HFFc6 (cell line): ENCODE measurements around the gene ACSS1. TPM values are rescaled to one million over a fixed set of nuclear protein-coding genes. Genes with fewer than 3 reads are reported as not detected.

Experiments
- DNase-seq: peaks from one replicate; pipeline ENCODE4 v3.0.0-alpha.2; 2018
- H3K27ac Mint-ChIP-seq: 2 replicates; pipeline ENCODE4 v1.8.0; 2020; ENCODE audit warnings: mild to moderate bottlenecking, mixed read lengths
- H3K27me3 Mint-ChIP-seq: 2 replicates; pipeline ENCODE4 v1.8.0; 2021; ENCODE audit warnings: mild to moderate bottlenecking, moderate library complexity, mixed read lengths; ENCODE audit not compliant: insufficient read depth
- H3K36me3 Mint-ChIP-seq: 2 replicates; pipeline ENCODE4 v1.8.0; 2021; ENCODE audit warnings: low read depth, mixed read lengths
- H3K4me1 Mint-ChIP-seq: 2 replicates; pipeline ENCODE4 v1.8.0; 2020; ENCODE audit warnings: low read depth, mixed read lengths
- H3K4me3 Mint-ChIP-seq: 2 replicates; pipeline ENCODE4 v1.8.0; 2020; ENCODE audit warnings: mild to moderate bottlenecking, moderate library complexity, mixed read lengths
- H3K9me3 Mint-ChIP-seq: 2 replicates; pipeline ENCODE4 v1.8.0; 2020; ENCODE audit warnings: mild to moderate bottlenecking, mixed read lengths
- CTCF ChIP-seq: fragments of 200-600 bp; sonication (generic); IDR thresholded peaks from 2 replicates; pipeline ENCODE4 v1.5.0; 2021; ENCODE audit warnings: antibody characterized with exemption, mild to moderate bottlenecking
- total RNA-seq, 6 experiments: library from RNA; stranded (reverse); fragmentation: NEBNext Ultra II Directional; extraction: Animal tissue kit (Norgen Biotek cat#: 25700); gene quantifications; 2 replicates in 1 of 6; 3 replicates in 5 of 6; pipeline ENCODE4 v1.2.3, GENCODE V29; 2021

ACSS1 gene
- total RNA-seq, 6 experiments from 2014 or later: 0.80 to 1.4 (median 1.2) TPM

- no peak overlapping the region for H3K4me3 Mint-ChIP-seq
- no peak overlapping the region for H3K27ac Mint-ChIP-seq
- H3K9me3 Mint-ChIP-seq: no peaks in the 10 kb centered on the region
- DNase-seq: no peak
- no peak for TF ChIP-seq CTCF
- H3K4me1 Mint-ChIP-seq: peaks cover 3% of the 10 kb centered on the region
- peaks cover 14% of the 10 kb centered on the region for H3K27me3 Mint-ChIP-seq
- H3K36me3 Mint-ChIP-seq: no peaks in the 10 kb centered on the region
These were observed 12.6 kb downstream of the ACSS1 start for GRCh38 chr20:25045343-25045712.

GRCh38 chr20:25044660-25045342, 13.1 kb downstream of the ACSS1 start:
- TF ChIP-seq CTCF: no peak
- peaks cover 8% of the 10 kb centered on the region for H3K4me1 Mint-ChIP-seq
- H3K27me3 Mint-ChIP-seq: peaks cover 10% of the 10 kb centered on the region
- no peak overlapping the region for H3K4me3 Mint-ChIP-seq
- no peak for DNase-seq
- H3K9me3 Mint-ChIP-seq: no peaks in the 10 kb centered on the region
- H3K36me3 Mint-ChIP-seq: no peaks in the 10 kb centered on the region
- H3K27ac Mint-ChIP-seq: no peak overlapping the region

GRCh38 chr20:25044261-25044560, 13.7 kb downstream of the ACSS1 start:
- no peak for TF ChIP-seq CTCF
- no peaks in the 10 kb centered on the region for H3K9me3 Mint-ChIP-seq
- H3K27me3 Mint-ChIP-seq: peaks cover 8% of the 10 kb centered on the region; the same call in 1 of the 2 replicates
- no peak for DNase-seq
- H3K4me1 Mint-ChIP-seq: peaks cover 13% of the 10 kb centered on the region
- H3K36me3 Mint-ChIP-seq: no peaks in the 10 kb centered on the region
- H3K4me3 Mint-ChIP-seq: no peak overlapping the region
- H3K27ac Mint-ChIP-seq: no peak overlapping the region

GRCh38 chr20:25043499-25044260, 14.3 kb downstream of the ACSS1 start:
- no peak for TF ChIP-seq CTCF
- no peaks in the 10 kb centered on the region for H3K36me3 Mint-ChIP-seq
- H3K27me3 Mint-ChIP-seq: peaks cover 8% of the 10 kb centered on the region; the same call in 1 of the 2 replicates
- H3K9me3 Mint-ChIP-seq: no peaks in the 10 kb centered on the region
- H3K4me1 Mint-ChIP-seq: peaks cover 13% of the 10 kb centered on the region
- no peak for DNase-seq
- no peak overlapping the region for H3K27ac Mint-ChIP-seq
- H3K4me3 Mint-ChIP-seq: no peak overlapping the region

GRCh38 chr20:25042531-25043498, 15.1 kb downstream of the ACSS1 start:
- peaks cover 8% of the 10 kb centered on the region; the same call in 1 of the 2 replicates for H3K27me3 Mint-ChIP-seq
- no peak overlapping the region; the same call in 1 of the 2 replicates for H3K4me3 Mint-ChIP-seq
- TF ChIP-seq CTCF: no peak
- H3K36me3 Mint-ChIP-seq: no peaks in the 10 kb centered on the region
- no peak overlapping the region for H3K27ac Mint-ChIP-seq
- no peak for DNase-seq
- no peaks in the 10 kb centered on the region for H3K9me3 Mint-ChIP-seq
- peaks cover 13% of the 10 kb centered on the region for H3K4me1 Mint-ChIP-seq
